ENCODE data around the gene RFX4. TPM values are rescaled to one million over a fixed set of nuclear protein-coding genes. Genes with fewer than 3 reads are reported as not detected.

The RFX4 gene
- total and polyA plus RNA-seq, 2 of the 13 experiments (the other 11 are each of a cell fraction or from before 2014, with no cell fraction given): not detected

- 0 out of 2 replicates have a peak, but pooled peaks have one; percentile 10 for TF ChIP-seq CBX5 (CRISPR knock-in tag; IDR thresholded peaks at IDR 0.05; ENCODE audit: borderline replicate concordance)
- 0 out of 2 replicates have a peak, but pooled peaks have one; percentile 30 for TF ChIP-seq HNRNPUL1 (IDR thresholded peaks at IDR 0.05; ENCODE audit: low read depth, low read length)
- peak; percentile 19; the same call in 1 of the 2 replicates for TF ChIP-seq ZNF205 (CRISPR knock-in tag; IDR thresholded peaks at IDR 0.05)
- TF ChIP-seq ZNF597 (CRISPR knock-in tag; IDR thresholded peaks at IDR 0.05): 0 out of 2 replicates have a peak, but pooled peaks have one; percentile 94
- peak; percentile 30; the same call in 1 of the 2 replicates for TF ChIP-seq ZNF180 (CRISPR knock-in tag; IDR thresholded peaks at IDR 0.05; ENCODE audit: borderline replicate concordance, low read depth)
- TF ChIP-seq HMGA1 (CRISPR knock-in tag; conservative IDR thresholded peaks at IDR 0.05): no peak
- TF ChIP-seq IRF1 (CRISPR knock-in tag; IDR thresholded peaks at IDR 0.05; ENCODE audit: low read depth): no peak; the same call in 1 of the 2 replicates
- TF ChIP-seq ISL2 (CRISPR knock-in tag; IDR thresholded peaks at IDR 0.05): peak; percentile 18; the same call in 1 of the 2 replicates
- peak; percentile 42 for TF ChIP-seq POGK (CRISPR knock-in tag; conservative IDR thresholded peaks at IDR 0.05)
- TF ChIP-seq PAF1 (CRISPR knock-in tag; IDR thresholded peaks at IDR 0.05): no peak
- TF ChIP-seq ZFP41 (CRISPR knock-in tag; IDR thresholded peaks at IDR 0.05; ENCODE audit: borderline replicate concordance): no peak
- TF ChIP-seq ZNF143 (CRISPR knock-in tag; IDR thresholded peaks at IDR 0.05): peak; percentile 97
- peak; percentile 61 for TF ChIP-seq PAXIP1 (CRISPR knock-in tag; conservative IDR thresholded peaks at IDR 0.05)
- TF ChIP-seq SYNCRIP (IDR thresholded peaks at IDR 0.05; ENCODE audit: insufficient read depth, low read depth, low read length): no peak
- TF ChIP-seq ZNF770 (CRISPR knock-in tag; IDR thresholded peaks at IDR 0.05): peak; percentile 90
- no peak for TF ChIP-seq ZNF766 (CRISPR knock-in tag; IDR thresholded peaks at IDR 0.05; ENCODE audit: borderline replicate concordance)
- peak; percentile 90; the same call in 1 of the 2 replicates for TF ChIP-seq ZNF547 (CRISPR knock-in tag; IDR thresholded peaks at IDR 0.05)
- TF ChIP-seq CBX2 (IDR thresholded peaks at IDR 0.05; ENCODE audit: low read depth, low read length): no peak
- no peak; the same call in 1 of the 2 replicates for TF ChIP-seq CBX2 (CRISPR knock-in tag; IDR thresholded peaks at IDR 0.05; ENCODE audit: low read depth)
Observed at GRCh38 chr12:106774005-106774807, 191.4 kb downstream of the RFX4 start, which contains the start of gene RIC8B (continued).
